Activated B cell treated with CpG ODN at 0.5 μM for 24 hours (primary cell): ENCODE results near the gene ZC2HC1B. TPM values are rescaled to one million over a fixed set of nuclear protein-coding genes. Genes with fewer than 3 reads are reported as not detected.

Source experiments
- ATAC-seq: fragments of 200-7000 bp; cut with Tn5 transposase; one replicate; pipeline ENCODE4 v1.10.0; 2021; ENCODE audit warnings: low read depth, mild to moderate bottlenecking, moderate library complexity
- CTCF ChIA-PET: fragments of 350-600 bp; sonication (Branson Sonifier 250); formaldehyde crosslinking; loops from one replicate; lab custom pipeline; 2021; ENCODE audit warnings: antibody characterized with exemption; lab: Charles Lee
- POLR2A ChIA-PET: fragments of 350-600 bp; sonication (Branson Sonifier 250); formaldehyde crosslinking; loops from one replicate; lab custom pipeline; 2021; ENCODE audit warnings: antibody characterized with exemption; lab: Charles Lee
- DNase-seq: peaks from one replicate; pipeline ENCODE4 v3.0.0; 2022
- H3K27ac Mint-ChIP-seq: one replicate; pipeline ENCODE4 v1.8.0; 2020; ENCODE audit warnings: mixed read lengths
- H3K27me3 Mint-ChIP-seq: one replicate; pipeline ENCODE4 v1.8.0; 2021; ENCODE audit warnings: mixed read lengths
- H3K36me3 Mint-ChIP-seq: one replicate; pipeline ENCODE4 v1.8.0; 2021; ENCODE audit warnings: low read depth, mixed read lengths
- H3K4me1 Mint-ChIP-seq: one replicate; pipeline ENCODE4 v1.8.0; 2021; ENCODE audit warnings: mixed read lengths
- H3K4me3 Mint-ChIP-seq: one replicate; pipeline ENCODE4 v1.8.0; 2020; ENCODE audit warnings: mild to moderate bottlenecking, mixed read lengths
- H3K9me3 Mint-ChIP-seq: one replicate; pipeline ENCODE4 v1.8.0; 2020; ENCODE audit warnings: mixed read lengths
- CTCF ChIP-seq: fragments of 200-600 bp; IDR thresholded peaks from one replicate; pipeline ENCODE4 v1.8.0; 2022; ENCODE audit warnings: antibody characterized with exemption, mild to moderate bottlenecking
- intact Hi-C: fragments of 100-400 bp; cut with micrococcal nuclease; formaldehyde crosslinking; loops from one replicate; pipeline ENCODE4 v1.15.1; 2024
- total RNA-seq: library from RNA; stranded (reverse); gene quantifications from 2 replicates; pipeline ENCODE4 v1.2.3, GENCODE V29; 2022

ZC2HC1B gene
- total RNA-seq, 1 donor from 2014 or later, result 2.3 TPM

DNA sequence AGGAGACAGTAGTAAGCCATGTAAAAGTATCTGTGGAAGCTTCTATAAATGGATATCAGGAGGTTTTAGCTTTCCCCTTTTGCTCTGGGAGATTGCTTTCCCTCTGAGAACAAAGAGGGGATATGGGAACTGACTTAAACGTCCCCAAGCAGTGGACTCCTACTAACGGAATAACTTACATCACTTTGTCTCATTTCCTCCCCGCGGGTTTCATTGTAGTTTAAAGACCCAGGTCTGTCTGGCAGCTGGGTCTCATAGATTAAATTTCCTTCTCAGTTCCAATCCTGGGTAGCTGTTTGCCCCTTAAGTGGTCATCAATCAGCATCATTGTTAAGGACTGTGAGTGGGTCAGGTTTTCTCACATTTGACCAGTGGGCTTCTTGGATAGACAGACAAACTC is 75.1 kb downstream of the ZC2HC1B start:
- H3K4me1 Mint-ChIP-seq, result no peaks in the 10 kb centered on the region
- H3K9me3 Mint-ChIP-seq, result no peaks in the 10 kb centered on the region
- TF ChIP-seq CTCF, result no peak
- no peaks in the 10 kb centered on the region for H3K27me3 Mint-ChIP-seq
- ATAC-seq (no peak), DNase-seq (no peak)
- no peak overlapping the region for H3K27ac Mint-ChIP-seq
- CTCF ChIA-PET, result interaction anchor here (1.2 to 3.0 kb wide), 10 partner anchors 12 to 364 kb away, joined by 3 to 26 read pairs (median 4); no protein-coding TSS in a partner anchor
- no peaks in the 10 kb centered on the region for H3K36me3 Mint-ChIP-seq
- POLR2A ChIA-PET, result no interaction called here
- no peak overlapping the region for H3K4me3 Mint-ChIP-seq
- intact Hi-C loops, result no loop called here

DNA sequence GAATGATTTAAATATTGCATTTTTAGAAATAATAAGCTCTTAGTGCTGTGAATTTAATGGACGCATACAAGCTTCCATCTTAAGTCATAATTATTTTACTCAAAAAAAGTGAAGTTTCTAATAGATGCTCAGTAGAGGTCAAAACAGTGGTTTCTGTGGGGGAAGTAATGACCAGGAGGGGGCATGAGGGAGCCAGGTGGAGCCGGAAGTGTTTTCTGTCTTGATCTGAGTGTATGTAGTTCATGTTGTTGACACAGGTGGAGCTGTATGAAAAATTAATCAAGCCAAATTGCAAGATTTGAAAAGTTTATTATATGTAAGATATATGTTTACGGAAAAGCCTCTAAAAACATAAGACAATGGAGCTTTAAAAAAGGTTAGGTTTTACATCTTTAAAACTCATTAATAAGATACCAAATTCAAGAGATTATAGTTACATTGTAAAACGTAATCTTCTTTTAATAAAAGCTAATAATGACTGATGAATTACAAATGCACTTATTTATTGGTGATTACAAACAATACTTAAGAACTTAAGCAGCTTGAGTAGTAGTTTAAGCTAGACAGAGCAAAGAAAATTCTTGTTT is 75.8 kb downstream of the ZC2HC1B start:
- no peaks in the 10 kb centered on the region for H3K4me1 Mint-ChIP-seq
- H3K4me3 Mint-ChIP-seq, result no peak overlapping the region
- H3K9me3 Mint-ChIP-seq, result no peaks in the 10 kb centered on the region
- H3K36me3 Mint-ChIP-seq, result no peaks in the 10 kb centered on the region
- ChIA-PET POLR2A (interaction anchor here (0.6 kb wide), 1 partner anchor 134 kb away, joined by 7 read pairs; no protein-coding TSS in a partner anchor), CTCF (interaction anchor here (0.8 to 3.0 kb wide), 18 partner anchors 9 to 520 kb away, joined by 3 to 26 read pairs (median 4); partner anchors contain the start of genes LTV1 and SF3B5)
- ATAC-seq (peak; percentile 98), DNase-seq (no peak)
- no peaks in the 10 kb centered on the region for H3K27me3 Mint-ChIP-seq
- no peak for TF ChIP-seq CTCF
- intact Hi-C loops, result loop anchor here (1.0 to 5.0 kb wide), 6 partner anchors 73 to 542 kb away; partner anchors contain the start of genes LTV1 and SF3B5
- H3K27ac Mint-ChIP-seq, result no peak overlapping the region

DNA sequence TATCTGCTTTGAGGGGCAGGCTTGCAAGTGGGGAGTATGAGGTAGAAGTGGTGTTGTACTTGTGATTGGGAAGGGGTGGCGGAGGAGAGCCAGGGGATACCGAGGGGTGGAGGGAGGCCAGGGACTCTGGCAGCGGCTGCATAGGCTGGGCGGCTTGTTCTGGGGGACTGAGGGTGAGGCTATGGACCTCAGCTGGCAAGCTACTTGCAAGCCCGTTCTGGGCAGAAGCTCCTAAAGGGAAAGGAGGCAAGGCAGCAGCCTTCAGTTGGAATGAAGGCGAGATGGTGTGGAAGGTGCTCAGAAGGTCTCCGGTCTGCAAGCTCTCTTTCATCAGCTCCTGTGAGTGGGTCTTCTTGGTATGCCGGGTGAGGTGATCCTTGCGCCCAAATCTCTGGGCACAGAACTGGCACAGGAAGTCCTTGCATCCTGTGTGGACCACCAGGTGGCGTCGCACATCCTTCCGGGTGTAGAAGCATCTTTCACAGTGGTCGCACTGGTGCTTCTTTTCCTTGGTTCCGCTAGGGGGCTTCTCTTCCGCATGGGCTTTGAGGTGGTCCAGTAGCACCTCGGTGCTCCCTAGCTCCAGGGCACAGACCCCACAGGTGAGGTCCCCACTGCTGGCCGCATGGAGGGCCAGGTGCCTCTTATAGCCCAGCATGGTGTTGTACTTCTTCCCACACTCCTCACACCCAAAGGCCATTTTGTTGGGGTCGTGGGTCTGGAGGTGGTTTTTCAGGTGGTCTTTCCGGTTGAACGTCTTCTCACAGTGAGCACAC is 77.8 kb downstream of the ZC2HC1B start:
- Mint-ChIP-seq H3K4me1 (no peaks in the 10 kb centered on the region), H3K9me3 (no peaks in the 10 kb centered on the region), H3K27me3 (no peaks in the 10 kb centered on the region), H3K4me3 (no peak overlapping the region), H3K36me3 (peaks cover 1% of the 10 kb centered on the region), H3K27ac (no peak overlapping the region)
- TF ChIP-seq CTCF, result no peak
- ATAC-seq (peak; percentile 55), DNase-seq (no peak)
- ChIA-PET POLR2A (no interaction called here), CTCF (interaction anchor here (0.7 to 2.2 kb wide), 12 partner anchors 8 to 367 kb away, joined by 3 to 9 read pairs (median 3); no protein-coding TSS in a partner anchor)
- intact Hi-C loops, result loop anchor here (2.0 to 5.0 kb wide), 3 partner anchors 100 to 540 kb away; partner anchors contain the start of genes LTV1 and SF3B5

GRCh38 chr6:143948208-143948607 is 83.9 kb downstream of the ZC2HC1B start:
- intact Hi-C loops, result no loop called here
- Mint-ChIP-seq H3K4me1 (no peaks in the 10 kb centered on the region), H3K27me3 (no peaks in the 10 kb centered on the region), H3K27ac (no peak overlapping the region), H3K9me3 (no peaks in the 10 kb centered on the region), H3K36me3 (peaks cover 18% of the 10 kb centered on the region), H3K4me3 (no peak overlapping the region)
- ChIA-PET POLR2A (no interaction called here), CTCF (interaction anchor here (1.6 kb wide), 1 partner anchor 8 kb away, joined by 5 read pairs; no protein-coding TSS in a partner anchor)
- TF ChIP-seq CTCF, result no peak
- ATAC-seq (no peak), DNase-seq (no peak)

GRCh38 chr6:143949535-143949934 is 85.3 kb downstream of the ZC2HC1B start:
- DNase-seq, result no peak
- Mint-ChIP-seq H3K36me3 (peaks cover 18% of the 10 kb centered on the region), H3K4me1 (no peaks in the 10 kb centered on the region), H3K27me3 (no peaks in the 10 kb centered on the region), H3K4me3 (no peak overlapping the region), H3K9me3 (no peaks in the 10 kb centered on the region), H3K27ac (no peak overlapping the region)
- POLR2A ChIA-PET, result no interaction called here
- TF ChIP-seq CTCF, result no peak
- CTCF ChIA-PET, result interaction anchor here (1.6 kb wide), 1 partner anchor 9 kb away, joined by 5 read pairs; no protein-coding TSS in a partner anchor
- intact Hi-C loops, result no loop called here
- ATAC-seq, result no peak
